ENCODE results near the gene BMPER. TPM values are rescaled to one million over a fixed set of nuclear protein-coding genes. Genes with fewer than 3 reads are reported as not detected.

The BMPER gene
- total RNA-seq, 1 donor from 2014 or later = 0.26 TPM

- Histone ChIP-seq H3K4me3 (ENCODE audit: low read depth, low read length) (no peak overlapping the region), H3K36me3 (ENCODE audit: control insufficient read depth, insufficient read depth, low read length) (no peaks in the 10 kb centered on the region), H3K27me3 (ENCODE audit: control insufficient read depth, insufficient read depth, low read length) (no peaks in the 10 kb centered on the region)
- TF ChIP-seq CTCF (IDR thresholded peaks at IDR 0.05; ENCODE audit: insufficient read depth, low read length, severe bottlenecking) = no peak
- DNase-seq (ENCODE audit: low read depth) = no peak
- no peak for FAIRE-seq
These were observed 29.1 kb downstream of the BMPER start for GRCh38 chr7:33934391-33934790.

- no peak for DNase-seq (ENCODE audit: low read depth)
- Histone ChIP-seq H3K36me3 (ENCODE audit: control insufficient read depth, insufficient read depth, low read length) (no peaks in the 10 kb centered on the region), H3K27me3 (ENCODE audit: control insufficient read depth, insufficient read depth, low read length) (no peaks in the 10 kb centered on the region), H3K4me3 (ENCODE audit: low read depth, low read length) (no peak overlapping the region)
- FAIRE-seq = no peak
- no peak for TF ChIP-seq CTCF (IDR thresholded peaks at IDR 0.05; ENCODE audit: insufficient read depth, low read length, severe bottlenecking)
These were observed 31.2 kb downstream of the BMPER start for GRCh38 chr7:33936503-33936902.

- no peak for DNase-seq (ENCODE audit: low read depth)
- no peaks in the 10 kb centered on the region for H3K36me3 ChIP-seq (ENCODE audit: control insufficient read depth, insufficient read depth, low read length)
- no peak for TF ChIP-seq CTCF (IDR thresholded peaks at IDR 0.05; ENCODE audit: insufficient read depth, low read length, severe bottlenecking)
- no peaks in the 10 kb centered on the region for H3K27me3 ChIP-seq (ENCODE audit: control insufficient read depth, insufficient read depth, low read length)
- FAIRE-seq = no peak
- H3K4me3 ChIP-seq (ENCODE audit: low read depth, low read length) = no peak overlapping the region
These were observed 32.5 kb downstream of the BMPER start for GRCh38 chr7:33937871-33938270.

- no peaks in the 10 kb centered on the region for H3K36me3 ChIP-seq (ENCODE audit: control insufficient read depth, insufficient read depth, low read length)
- no peaks in the 10 kb centered on the region for H3K27me3 ChIP-seq (ENCODE audit: control insufficient read depth, insufficient read depth, low read length)
- no peak for FAIRE-seq
- DNase-seq (ENCODE audit: low read depth) = no peak
- H3K4me3 ChIP-seq (ENCODE audit: low read depth, low read length) = no peak overlapping the region
- no peak for TF ChIP-seq CTCF (IDR thresholded peaks at IDR 0.05; ENCODE audit: insufficient read depth, low read length, severe bottlenecking)
These were observed 33.8 kb downstream of the BMPER start for GRCh38 chr7:33939121-33939520.

GRCh38 chr7:33940503-33940902 lies 35.2 kb downstream of the BMPER start:
- no peak for FAIRE-seq
- Histone ChIP-seq H3K27me3 (ENCODE audit: control insufficient read depth, insufficient read depth, low read length) (no peaks in the 10 kb centered on the region), H3K4me3 (ENCODE audit: low read depth, low read length) (no peak overlapping the region), H3K36me3 (ENCODE audit: control insufficient read depth, insufficient read depth, low read length) (no peaks in the 10 kb centered on the region)
- no peak for TF ChIP-seq CTCF (IDR thresholded peaks at IDR 0.05; ENCODE audit: insufficient read depth, low read length, severe bottlenecking)
- DNase-seq (ENCODE audit: low read depth) = peak; percentile 63

GRCh38 chr7:33941418-33941817 lies 36.1 kb downstream of the BMPER start:
- TF ChIP-seq CTCF (IDR thresholded peaks at IDR 0.05; ENCODE audit: insufficient read depth, low read length, severe bottlenecking) = no peak
- Histone ChIP-seq H3K4me3 (ENCODE audit: low read depth, low read length) (no peak overlapping the region), H3K36me3 (ENCODE audit: control insufficient read depth, insufficient read depth, low read length) (no peaks in the 10 kb centered on the region), H3K27me3 (ENCODE audit: control insufficient read depth, insufficient read depth, low read length) (no peaks in the 10 kb centered on the region)
- DNase-seq (ENCODE audit: low read depth) (no peak), FAIRE-seq (no peak)

Measured in bronchial epithelial cell (primary cell).